CD4-positive, alpha-beta T cell treated with Interleukin-21 for 1 hour (primary cell): Measurements from ENCODE around the gene FCGR3A.
"Not testable (repeated sequence)": the region's sequence is repeated elsewhere in the genome, so short reads cannot be mapped to it uniquely, and the experiment has no call there.

Experiments
- DNase-seq: peaks from one replicate; pipeline ENCODE4 v3.0.0-alpha.2; 2020

The FCGR3A gene

DNA sequence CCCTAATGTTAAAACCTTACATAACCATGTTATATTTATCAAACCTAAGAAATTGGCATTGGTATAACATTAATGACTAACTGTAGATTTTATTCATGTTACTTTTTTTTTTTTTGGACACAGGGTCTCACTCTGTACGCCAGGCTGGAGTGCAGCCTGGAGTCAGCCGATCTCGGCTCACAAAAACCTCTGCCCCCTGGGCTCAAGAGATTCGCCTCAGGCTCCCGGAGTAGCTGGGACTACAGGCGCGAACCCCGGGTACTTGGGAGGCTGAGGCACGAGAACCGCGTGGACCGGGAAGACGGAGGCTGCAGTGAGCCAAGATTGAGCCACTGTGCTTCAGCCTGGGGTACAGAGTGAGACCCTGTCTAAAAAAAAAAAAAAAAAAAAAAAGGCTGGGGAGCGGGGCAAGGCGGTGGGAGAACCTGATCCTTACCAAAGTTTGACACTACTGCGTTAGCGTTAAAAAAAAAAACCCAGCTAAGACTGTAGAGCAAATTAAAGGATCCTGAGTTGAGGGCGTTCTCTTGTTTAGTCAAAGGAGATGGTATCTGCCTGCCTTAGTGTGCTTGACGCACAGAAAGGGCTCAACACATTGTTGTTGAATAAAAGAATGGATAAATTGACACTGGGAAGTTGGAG, 20.0 kb downstream of the FCGR3A start:
- not testable (repeated sequence) for DNase-seq

- DNase-seq: not testable (repeated sequence)
Measured at GRCh38 chr1:161528550-161528949, 21.1 kb downstream of the FCGR3A start.

DNA sequence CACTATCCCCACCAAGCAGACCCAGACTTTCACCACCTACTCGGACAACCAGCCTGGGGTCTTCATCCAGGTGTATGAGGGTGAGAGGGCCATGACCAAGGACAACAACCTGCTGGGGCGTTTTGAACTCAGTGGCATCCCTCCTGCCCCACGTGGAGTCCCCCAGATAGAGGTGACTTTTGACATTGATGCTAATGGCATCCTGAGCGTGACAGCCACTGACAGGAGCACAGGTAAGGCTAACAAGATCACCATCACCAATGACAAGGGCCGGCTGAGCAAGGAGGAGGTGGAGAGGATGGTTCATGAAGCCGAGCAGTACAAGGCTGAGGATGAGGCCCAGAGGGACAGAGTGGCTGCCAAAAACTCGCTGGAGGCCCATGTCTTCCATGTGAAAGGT, 23.7 kb downstream of the FCGR3A start:
- DNase-seq: not testable (repeated sequence)

DNA sequence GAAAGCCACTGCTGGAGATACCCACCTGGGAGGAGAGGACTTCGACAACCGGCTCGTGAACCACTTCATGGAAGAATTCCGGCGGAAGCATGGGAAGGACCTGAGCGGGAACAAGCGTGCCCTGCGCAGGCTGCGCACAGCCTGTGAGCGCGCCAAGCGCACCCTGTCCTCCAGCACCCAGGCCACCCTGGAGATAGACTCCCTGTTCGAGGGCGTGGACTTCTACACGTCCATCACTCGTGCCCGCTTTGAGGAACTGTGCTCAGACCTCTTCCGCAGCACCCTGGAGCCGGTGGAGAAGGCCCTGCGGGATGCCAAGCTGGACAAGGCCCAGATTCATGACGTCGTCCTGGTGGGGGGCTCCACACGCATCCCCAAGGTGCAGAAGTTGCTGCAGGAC, 24.3 kb downstream of the FCGR3A start:
- DNase-seq: not testable (repeated sequence)

- DNase-seq: not testable (repeated sequence)
Measured at GRCh38 chr1:161524742-161525291, 24.8 kb downstream of the FCGR3A start.

GRCh38 chr1:161523817-161524741, 25.5 kb downstream of the FCGR3A start, which contains the start of gene HSPA6:
HSPA6 (plus strand) TSS chr1:161524540; CDS start chr1:161524659, 119 bp downstream.
- peak; percentile 90 for DNase-seq

- DNase-seq: not testable (repeated sequence)
Measured at GRCh38 chr1:161523041-161523816, 26.4 kb downstream of the FCGR3A start.

DNA sequence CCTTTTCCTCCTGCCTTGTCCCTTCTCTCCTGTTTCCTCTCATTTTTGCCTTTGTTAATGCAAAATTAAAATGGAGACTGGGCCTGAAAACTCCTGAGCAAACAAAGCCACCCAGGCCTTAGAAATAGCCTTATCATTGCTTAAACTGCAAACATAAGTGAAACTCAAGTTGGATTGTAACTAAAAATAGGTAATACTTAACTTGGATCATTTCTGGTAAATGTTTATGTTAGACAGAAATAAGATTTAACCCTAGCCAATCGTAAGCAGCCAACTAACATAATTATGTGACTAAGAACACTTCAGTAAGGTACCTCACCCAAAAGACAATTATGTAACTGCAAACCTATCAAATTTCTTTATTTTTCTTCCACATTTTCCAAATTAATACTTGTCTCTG, 35.7 kb downstream of the FCGR3A start:
- not testable (repeated sequence) for DNase-seq

DNA sequence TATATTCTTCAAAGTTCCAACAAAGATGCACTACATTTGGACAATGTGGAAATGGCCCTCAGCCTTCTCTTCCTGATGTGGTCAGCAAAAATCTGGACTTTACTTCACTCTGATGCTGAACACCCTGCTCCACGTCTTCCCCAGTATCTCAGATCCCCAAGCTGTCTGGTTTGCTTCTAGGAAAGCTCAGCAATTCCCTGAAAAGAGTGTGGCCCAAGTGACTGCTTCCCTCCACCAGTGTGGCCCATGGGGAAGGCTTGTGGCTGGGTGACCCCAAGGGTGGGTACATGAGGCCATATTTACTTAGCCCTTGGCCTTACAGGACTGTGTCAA, 36.2 kb downstream of the FCGR3A start:
- DNase-seq: not testable (repeated sequence)

- not testable (repeated sequence) for DNase-seq
Measured at GRCh38 chr1:161512636-161513447, 36.8 kb downstream of the FCGR3A start.

DNA sequence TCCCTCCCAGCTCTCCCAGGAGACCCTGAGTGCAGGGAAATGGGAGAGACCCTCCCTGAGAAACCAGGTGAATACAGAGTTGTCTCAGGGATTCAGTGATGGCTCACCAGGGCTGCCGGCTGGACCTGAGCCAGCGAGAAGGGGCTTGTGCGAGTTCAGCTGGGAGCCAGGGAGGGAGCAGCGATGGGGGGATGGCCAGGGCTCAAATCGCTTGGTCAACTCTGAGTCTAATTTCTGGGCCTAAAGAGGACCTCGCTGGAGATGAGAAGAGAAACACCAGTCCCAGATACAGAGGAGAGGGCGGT, 37.9 kb downstream of the FCGR3A start:
- DNase-seq: no peak

- no peak for DNase-seq
Measured at GRCh38 chr1:161511018-161511755, 38.4 kb downstream of the FCGR3A start.

DNA sequence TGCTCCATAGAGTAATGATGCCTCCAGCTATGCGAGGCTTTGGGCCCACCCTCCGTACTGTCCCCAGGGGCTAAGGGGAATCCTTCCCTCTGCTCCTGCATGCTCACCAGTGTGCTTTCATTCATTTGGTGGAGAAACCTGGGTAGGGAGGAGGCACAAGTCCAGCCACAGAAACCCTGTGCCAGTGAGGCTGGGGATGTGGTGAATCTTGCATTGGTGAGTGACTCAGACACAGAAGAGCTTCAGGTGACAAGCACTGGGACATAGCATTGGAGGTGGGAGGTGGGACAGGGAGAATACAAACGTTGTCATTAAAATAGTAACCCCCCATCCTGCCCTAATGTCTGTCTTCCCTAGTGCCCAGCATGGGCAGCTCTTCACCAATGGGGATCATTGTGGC, 39.1 kb downstream of the FCGR3A start:
- no peak for DNase-seq

DNA sequence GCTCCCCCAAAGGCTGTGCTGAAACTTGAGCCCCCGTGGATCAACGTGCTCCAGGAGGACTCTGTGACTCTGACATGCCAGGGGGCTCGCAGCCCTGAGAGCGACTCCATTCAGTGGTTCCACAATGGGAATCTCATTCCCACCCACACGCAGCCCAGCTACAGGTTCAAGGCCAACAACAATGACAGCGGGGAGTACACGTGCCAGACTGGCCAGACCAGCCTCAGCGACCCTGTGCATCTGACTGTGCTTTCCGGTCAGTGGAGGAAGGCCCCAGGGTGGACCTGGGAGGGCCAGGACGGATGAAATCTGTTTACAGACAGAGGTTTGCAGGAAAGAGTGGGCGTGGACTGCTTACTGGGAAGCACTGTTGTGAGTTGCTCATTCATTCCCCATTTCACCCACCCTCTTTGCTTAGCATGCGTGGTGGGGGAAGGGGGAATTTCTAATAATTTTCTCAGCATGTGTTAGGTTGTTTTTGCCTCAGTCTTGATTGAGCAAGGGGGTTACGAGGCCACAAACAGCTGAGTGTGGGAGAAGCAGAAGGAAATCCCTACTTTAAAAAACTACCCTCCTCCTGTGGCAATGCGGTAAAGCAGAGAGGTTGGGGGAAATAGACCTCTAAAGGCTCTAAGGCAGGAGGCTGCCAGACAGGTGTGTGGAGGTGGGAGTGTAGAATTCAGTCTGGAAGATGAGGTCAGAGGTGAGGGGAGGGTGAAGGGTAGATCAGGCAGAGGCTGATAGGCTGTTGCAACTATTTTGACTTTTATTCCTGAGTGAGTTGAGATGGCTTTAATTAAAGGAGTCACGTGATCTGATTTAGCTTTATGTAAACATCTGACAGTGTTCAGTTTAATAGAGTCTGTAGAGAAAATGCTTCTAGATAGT, 43.0 kb downstream of the FCGR3A start:
- no peak for DNase-seq

GRCh38 chr1:161505686-161506085, 43.9 kb downstream of the FCGR3A start:
- no peak for DNase-seq

- no peak for DNase-seq
Measured at GRCh38 chr1:161503394-161503748, 46.2 kb downstream of the FCGR3A start.

DNA sequence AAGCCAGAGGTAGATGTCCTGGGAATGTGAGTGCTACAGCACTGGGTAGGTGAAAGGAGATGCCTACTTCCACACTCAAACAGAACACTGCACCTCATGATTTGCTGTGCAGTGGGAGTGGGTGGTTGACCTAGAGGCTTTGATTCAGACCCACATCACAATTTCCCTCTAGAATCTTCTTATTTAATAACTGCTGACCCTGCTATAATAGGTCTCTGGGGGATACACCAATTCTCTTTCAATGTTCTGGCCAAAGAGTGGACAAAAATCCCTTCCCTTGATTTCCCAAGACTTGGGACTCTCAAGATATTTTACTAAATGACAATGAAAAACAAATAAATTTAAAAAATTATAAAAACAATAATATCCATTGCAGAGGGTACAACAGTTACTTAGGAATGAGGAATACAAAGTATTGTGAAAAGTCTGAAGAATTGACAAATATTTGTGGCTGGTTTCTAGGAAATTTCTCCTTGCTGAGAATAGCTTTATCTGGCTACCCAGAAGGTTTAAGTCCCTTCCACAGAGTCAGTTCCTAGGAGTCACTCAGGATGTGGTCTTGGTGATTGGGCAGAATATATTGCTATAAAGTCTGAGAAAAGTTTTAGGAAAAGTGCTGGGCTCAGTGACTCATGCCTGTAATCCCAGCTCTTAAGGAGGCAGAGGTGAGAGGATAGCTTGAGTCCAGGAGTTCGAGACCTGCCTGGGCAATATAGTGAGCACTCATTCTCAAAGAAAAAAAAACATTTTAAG, 46.8 kb downstream of the FCGR3A start:
- DNase-seq: no peak

DNA sequence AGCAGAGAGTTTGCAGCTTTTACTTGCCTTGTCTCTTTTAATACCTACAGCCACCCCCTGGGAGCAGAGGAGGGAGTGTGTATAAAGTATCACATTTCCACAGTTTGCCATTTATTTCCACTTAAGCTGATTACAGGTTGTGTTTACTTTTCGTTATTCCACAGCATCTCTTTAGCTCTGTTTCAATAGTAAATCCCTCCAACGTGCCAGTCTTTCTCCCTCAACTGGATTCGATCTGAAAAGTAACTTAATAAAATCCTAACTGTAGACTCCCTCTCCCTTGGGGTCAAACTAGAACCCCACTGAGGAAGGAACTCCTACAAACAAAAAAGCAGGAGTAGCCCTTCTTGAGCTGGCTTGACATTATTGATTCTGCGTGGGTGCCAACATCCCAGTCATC, 47.4 kb downstream of the FCGR3A start:
- DNase-seq: no peak

DNA sequence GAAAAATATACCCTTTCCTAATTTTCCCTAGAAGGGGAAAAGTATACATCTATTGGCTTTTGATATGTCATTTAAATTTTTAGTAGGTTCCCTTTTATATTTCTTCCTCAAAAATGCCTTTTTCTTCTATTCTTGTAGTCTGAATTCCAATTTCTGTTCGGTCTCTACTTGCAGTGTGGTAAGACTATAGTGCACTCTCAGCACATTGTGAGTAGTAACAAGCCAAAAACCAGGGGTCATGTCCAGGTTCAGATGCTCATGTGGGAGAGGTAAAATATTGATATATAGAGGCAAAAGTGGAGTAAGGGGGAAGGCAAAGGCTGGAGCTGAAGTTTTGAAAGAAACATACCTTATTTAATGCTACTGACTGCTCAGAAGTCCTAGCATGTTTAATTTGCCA, 48.4 kb downstream of the FCGR3A start:
- no peak for DNase-seq
